Activated CD4-positive, alpha-beta T cell treated with anti-CD3 and anti-CD28 coated beads, Interleukin-2, amount 50 U/mL, for 24 hours (primary cell): ENCODE measurements around the gene HM13.
"Not testable (repeated sequence)": the region's sequence is repeated elsewhere in the genome, so short reads cannot be mapped to it uniquely, and the experiment has no call there.

Source experiments
- DNase-seq, 2 donors: peaks; one replicate each; pipeline ENCODE4 v3.0.0-alpha.2; 2020; ENCODE audit warnings: low read depth in 1 of 2, low spot score in 1 of 2

Gene HM13

GRCh38 chr20:31587545-31588389 is 73.5 kb downstream of the HM13 start:
- DNase-seq = no peak

GRCh38 chr20:31590717-31591225 is 76.5 kb downstream of the HM13 start:
- DNase-seq = no peak

GRCh38 chr20:31593221-31594001 is 79.2 kb downstream of the HM13 start:
- DNase-seq = no peak

- no peak for DNase-seq
Observed at GRCh38 chr20:31594002-31594557, 79.8 kb downstream of the HM13 start.

GRCh38 chr20:31594558-31595379 is 80.5 kb downstream of the HM13 start:
- DNase-seq = no peak

- no peak for DNase-seq
Observed at GRCh38 chr20:31595380-31595653, 81.1 kb downstream of the HM13 start.

- no peak for DNase-seq
Observed at GRCh38 chr20:31595654-31596411, 81.6 kb downstream of the HM13 start.

- not testable (repeated sequence) for DNase-seq
Observed at GRCh38 chr20:31596412-31596715, 82.1 kb downstream of the HM13 start.

- no peak for DNase-seq
Observed at GRCh38 chr20:31596831-31597480, 82.7 kb downstream of the HM13 start.

GRCh38 chr20:31597481-31597855 is 83.2 kb downstream of the HM13 start:
- DNase-seq = no peak

GRCh38 chr20:31602431-31602778 is 88.2 kb downstream of the HM13 start:
- no peak for DNase-seq

GRCh38 chr20:31602779-31603441 is 88.7 kb downstream of the HM13 start:
- no peak for DNase-seq

GRCh38 chr20:31603822-31604566 is 89.8 kb downstream of the HM13 start:
- DNase-seq = peak in 1 of 2 donors; percentile 56

- no peak for DNase-seq
Observed at GRCh38 chr20:31604567-31605030, 90.4 kb downstream of the HM13 start.

GRCh38 chr20:31605031-31605901 is 91.0 kb downstream of the HM13 start, which contains the start of gene ID1:
TSS of gene ID1 (plus strand) at chr20:31605289. CDS start at chr20:31605388, 99 bp downstream.
- peak; percentile 70 to 81 for DNase-seq

GRCh38 chr20:31605902-31606803 is 91.9 kb downstream of the HM13 start:
- DNase-seq = no peak
